GM23338 (cell line): ENCODE results near the gene ERFE. TPM values are rescaled to one million over a fixed set of nuclear protein-coding genes. Genes with fewer than 3 reads are reported as not detected.
"Not testable (repeated sequence)": the region's sequence is repeated elsewhere in the genome, so short reads cannot be mapped to it uniquely, and the experiment has no call there.

Source experiments
- ATAC-seq: fragments of 200-7000 bp; cut with Tn5 transposase; 3 replicates; pipeline ENCODE4 v1.9.1; 2020
- DNase-seq: peaks from one replicate; pipeline ENCODE4 v3.0.0-alpha.2; 2015; ENCODE audit warnings: low spot score
- H2AFZ ChIP-seq: fragments of 200-600 bp; sonication (generic); 2 replicates; pipeline ENCODE4 v1.8.0; 2016; ENCODE audit warnings: antibody characterized with exemption, mild to moderate bottlenecking, moderate library complexity
- H3F3A ChIP-seq: fragments of 200-600 bp; sonication (generic); replicated peaks from 2 replicates; pipeline ENCODE4 v1.8.0; 2017; ENCODE audit warnings: antibody characterized with exemption, mixed run types, low read depth
- H3K27ac ChIP-seq: fragments of 200-600 bp; sonication (generic); 2 replicates; pipeline ENCODE4 v1.6.1; 2016; ENCODE audit warnings: low read depth
- H3K27me3 ChIP-seq: fragments of 200-600 bp; sonication (generic); 2 replicates; pipeline ENCODE4 v1.8.0; 2016; ENCODE audit warnings: mild to moderate bottlenecking, mixed run types, moderate library complexity; ENCODE audit not compliant: insufficient read depth
- H3K36me3 ChIP-seq: fragments of 200-600 bp; sonication (generic); 2 replicates; pipeline ENCODE4 v1.8.0; 2016; ENCODE audit warnings: mild to moderate bottlenecking; ENCODE audit not compliant: insufficient read depth
- H3K4me1 ChIP-seq: fragments of 200-600 bp; sonication (generic); 2 replicates; pipeline ENCODE4 v1.8.0; 2016; ENCODE audit warnings: mild to moderate bottlenecking, moderate library complexity; ENCODE audit not compliant: insufficient read depth
- H3K4me2 ChIP-seq: fragments of 200-600 bp; sonication (generic); 2 replicates; pipeline ENCODE4 v1.7.1; 2017; ENCODE audit warnings: mixed run types
- H3K4me3 ChIP-seq: fragments of 200-600 bp; sonication (generic); 2 replicates; pipeline ENCODE4 v1.6.1; 2016; ENCODE audit warnings: mixed run types
- H3K79me2 ChIP-seq: fragments of 200-600 bp; sonication (generic); replicated peaks from 2 replicates; pipeline ENCODE4 v1.8.0; 2017; ENCODE audit warnings: mild to moderate bottlenecking; ENCODE audit not compliant: insufficient read depth
- H3K9me2 ChIP-seq: fragments of 200-600 bp; sonication (generic); 2 replicates; pipeline ENCODE4 v1.8.0; 2017; ENCODE audit not compliant: insufficient read depth
- H4K20me1 ChIP-seq: fragments of 200-600 bp; sonication (generic); replicated peaks from 2 replicates; pipeline ENCODE4 v1.8.0; 2017; ENCODE audit warnings: mild to moderate bottlenecking; ENCODE audit not compliant: insufficient read depth
- H3K27ac Mint-ChIP-seq: 2 replicates; pipeline ENCODE4 v1.8.0; 2020; ENCODE audit warnings: inconsistent platforms, mild to moderate bottlenecking, moderate library complexity, mixed read lengths
- H3K27me3 Mint-ChIP-seq: 3 replicates; pipeline ENCODE4 v1.8.0; 2022; ENCODE audit warnings: low read depth, mild to moderate bottlenecking, moderate library complexity, mixed read lengths, inconsistent platforms; ENCODE audit not compliant: insufficient read depth, poor library complexity
- H3K36me3 Mint-ChIP-seq: 3 replicates; pipeline ENCODE4 v1.8.0; 2021; ENCODE audit warnings: low read depth, mild to moderate bottlenecking, inconsistent platforms, moderate library complexity, mixed read lengths
- H3K4me1 Mint-ChIP-seq: 3 replicates; pipeline ENCODE4 v1.8.0; 2020; ENCODE audit warnings: mild to moderate bottlenecking, inconsistent platforms, mixed read lengths
- H3K4me3 Mint-ChIP-seq: 3 replicates; pipeline ENCODE4 v1.8.0; 2021; ENCODE audit warnings: moderate library complexity, mild to moderate bottlenecking, inconsistent platforms, mixed read lengths
- H3K9me3 Mint-ChIP-seq: 3 replicates; pipeline ENCODE4 v1.8.0; 2020; ENCODE audit warnings: moderate library complexity, mild to moderate bottlenecking, inconsistent platforms, mixed read lengths
- EZH2 ChIP-seq: fragments of 200-600 bp; sonication (generic); IDR thresholded peaks from one replicate; pipeline ENCODE4 v1.8.0; 2017; ENCODE audit warnings: antibody characterized with exemption, mild to moderate bottlenecking, low read depth; ENCODE audit not compliant: unreplicated experiment
- EZH2phosphoT487 ChIP-seq: fragments of 200-600 bp; sonication (generic); IDR thresholded peaks from one replicate; pipeline ENCODE4 v1.8.1; 2018; ENCODE audit warnings: antibody characterized with exemption; ENCODE audit not compliant: unreplicated experiment
- JUNB ChIP-seq: IDR thresholded peaks from one replicate; pipeline ENCODE4 v1.6.1; 2016; ENCODE audit warnings: antibody characterized with exemption; ENCODE audit not compliant: unreplicated experiment
- NANOG ChIP-seq: IDR thresholded peaks from 2 replicates; pipeline ENCODE4 v1.6.1; 2016; ENCODE audit warnings: antibody characterized with exemption, borderline replicate concordance
- POLR2AphosphoS5 ChIP-seq: IDR thresholded peaks from 2 replicates; pipeline ENCODE4 v1.6.1; 2016; ENCODE audit warnings: antibody characterized with exemption, low read depth
- STAT1 ChIP-seq: IDR thresholded peaks from one replicate; pipeline ENCODE4 v1.6.1; 2016; ENCODE audit warnings: antibody characterized with exemption; ENCODE audit not compliant: unreplicated experiment
- ZNF331 ChIP-seq: fragments of 250-450 bp; sonication (Bioruptor Pico); IDR thresholded peaks from 2 replicates; pipeline ENCODE4 v1.5.0; 2020; ENCODE audit warnings: low read depth, mild to moderate bottlenecking, moderate library complexity
- polyA plus RNA-seq: library from polyadenylated mRNA; unstranded; fragments of >200 nt; fragmentation: Nextera tagmentation; extraction: Ambion mirVana; gene quantifications from 2 replicates; pipeline ENCODE4 v1.2.1, GENCODE V29; 2016
- total RNA-seq: library from RNA; depleted of rRNA; stranded (reverse); fragments of >200 nt; shearing (Covaris generic); gene quantifications from 2 replicates; pipeline ENCODE4 v1.2.3, GENCODE V29; 2014
- TF ChIP-seq, protein P1 (sequence below): IDR thresholded peaks from 2 replicates; pipeline ENCODE4 v1.6.1; 2016; ENCODE audit warnings: antibody characterized with exemption

ERFE gene
- total and polyA plus RNA-seq, 2 experiments from 2014 or later = 1.0 to 3.3 TPM

DNA sequence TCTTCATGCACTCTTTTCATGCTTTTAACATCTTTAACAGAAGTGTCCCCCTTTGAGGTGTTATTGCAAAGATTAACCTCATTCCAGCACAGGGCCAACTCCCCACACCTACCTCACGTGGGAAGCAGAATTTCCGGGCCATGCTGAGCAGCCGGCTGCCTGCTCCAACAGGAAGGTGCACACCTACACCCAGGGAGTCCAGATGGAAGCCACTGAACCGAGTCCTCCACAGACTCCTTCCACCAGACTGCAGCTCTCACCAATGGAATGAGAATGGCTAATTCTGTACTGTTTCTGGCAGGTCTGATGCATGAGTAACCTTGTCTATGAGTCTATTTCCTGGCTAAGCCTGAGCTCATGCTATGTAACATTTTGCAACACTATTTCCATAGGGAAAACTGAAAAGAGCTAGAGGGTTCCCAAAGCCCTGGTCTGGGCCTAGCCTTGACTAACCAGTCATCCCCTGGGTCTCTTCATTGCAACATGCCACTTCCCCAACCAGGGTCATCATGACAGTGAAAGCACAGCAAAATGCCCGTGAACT lies 11.0 kb downstream of the ERFE start (continued):
- TF ChIP-seq EZH2phosphoT487 = no peak
- TF ChIP-seq JUNB = no peak
- no peak for TF ChIP-seq NANOG
- TF ChIP-seq, protein P1, sequence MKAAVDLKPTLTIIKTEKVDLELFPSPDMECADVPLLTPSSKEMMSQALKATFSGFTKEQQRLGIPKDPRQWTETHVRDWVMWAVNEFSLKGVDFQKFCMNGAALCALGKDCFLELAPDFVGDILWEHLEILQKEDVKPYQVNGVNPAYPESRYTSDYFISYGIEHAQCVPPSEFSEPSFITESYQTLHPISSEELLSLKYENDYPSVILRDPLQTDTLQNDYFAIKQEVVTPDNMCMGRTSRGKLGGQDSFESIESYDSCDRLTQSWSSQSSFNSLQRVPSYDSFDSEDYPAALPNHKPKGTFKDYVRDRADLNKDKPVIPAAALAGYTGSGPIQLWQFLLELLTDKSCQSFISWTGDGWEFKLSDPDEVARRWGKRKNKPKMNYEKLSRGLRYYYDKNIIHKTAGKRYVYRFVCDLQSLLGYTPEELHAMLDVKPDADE = no peak
- no peak for TF ChIP-seq POLR2AphosphoS5

DNA sequence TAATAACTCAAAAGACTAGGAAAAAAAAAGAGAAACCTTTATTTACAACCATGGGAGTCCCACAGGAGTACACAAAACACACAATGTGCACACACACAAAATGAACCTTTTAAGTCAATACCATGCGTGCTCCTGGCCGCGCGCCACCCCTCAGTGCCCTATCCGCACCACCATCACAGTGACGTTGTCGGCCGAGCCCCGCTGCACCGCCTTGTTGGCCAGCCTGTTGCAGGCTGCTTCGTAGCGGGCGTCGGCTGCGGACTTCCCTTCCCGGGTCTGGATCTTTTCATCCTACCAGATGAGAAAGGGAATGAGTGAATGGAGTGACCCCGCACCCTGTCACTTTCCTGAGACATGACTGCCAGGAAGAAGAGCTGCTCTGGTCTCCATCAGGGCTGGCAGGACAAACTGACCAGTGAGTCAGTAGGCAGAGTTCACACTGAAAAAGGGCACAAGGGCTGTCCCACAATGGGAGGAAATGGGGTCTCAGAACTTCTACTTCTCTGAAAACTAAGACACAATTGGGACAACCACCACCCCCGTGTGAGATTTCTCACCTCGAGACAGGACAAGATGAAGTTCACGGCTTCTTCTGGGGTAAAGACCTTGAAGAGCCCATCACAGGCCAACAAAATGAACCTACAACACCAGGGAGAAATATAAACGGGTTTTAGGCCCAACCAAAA lies 11.8 kb downstream of the ERFE start:
- H3K27me3 ChIP-seq = no peaks in the 10 kb centered on the region
- Mint-ChIP-seq H3K27ac (no peak overlapping the region; the same call in 1 of the 2 replicates), H3K9me3 (no peaks in the 10 kb centered on the region), H3K27me3 (peaks cover 5% of the 10 kb centered on the region), H3K4me3 (no peak overlapping the region), H3K36me3 (peaks cover 34% of the 10 kb centered on the region), H3K4me1 (no peaks in the 10 kb centered on the region)
- H3K27ac ChIP-seq = no peak overlapping the region
- ATAC-seq (no peak), DNase-seq (no peak)
- no peak overlapping the region for H2AFZ ChIP-seq
- no peaks in the 10 kb centered on the region for H3K4me1 ChIP-seq
- H3K79me2 ChIP-seq = no peaks in the 10 kb centered on the region
- H4K20me1 ChIP-seq = no peaks in the 10 kb centered on the region; the same call in 1 of the 2 replicates
- H3K9me2 ChIP-seq = no peaks in the 10 kb centered on the region
- TF ChIP-seq ZNF331 (CRISPR knock-in tag) = no peak
- no peak for TF ChIP-seq STAT1
- TF ChIP-seq JUNB = no peak
- TF ChIP-seq EZH2 = no peak
- no peaks in the 10 kb centered on the region for H3F3A ChIP-seq
- no peak overlapping the region for H3K4me2 ChIP-seq
- H3K36me3 ChIP-seq = no peaks in the 10 kb centered on the region
- no peak overlapping the region for H3K4me3 ChIP-seq

DNA sequence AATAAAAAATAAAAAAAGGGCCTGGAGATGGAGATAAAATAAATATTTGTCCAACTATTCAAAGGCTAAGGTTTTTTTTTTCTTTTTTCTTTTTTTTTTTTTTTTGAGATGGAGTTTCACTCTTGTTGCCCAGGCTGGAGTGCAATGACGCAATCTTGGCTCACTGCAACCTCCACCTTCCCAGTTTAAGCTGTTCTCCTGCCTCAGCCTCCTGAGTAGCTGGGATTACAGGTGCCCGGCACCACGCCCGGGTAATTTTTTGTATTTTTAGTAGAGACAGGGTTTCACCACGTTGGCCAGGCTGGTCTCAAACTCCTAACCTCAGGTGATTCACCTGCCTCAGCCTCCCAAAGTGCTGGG lies 12.3 kb downstream of the ERFE start:
- H3K27ac Mint-ChIP-seq, H3K4me3 ChIP-seq, H3K4me1 Mint-ChIP-seq, H2AFZ ChIP-seq, H3K79me2 ChIP-seq, H3K4me2 ChIP-seq, H4K20me1 ChIP-seq, H3K9me3 Mint-ChIP-seq, H3K27me3 ChIP-seq, ATAC-seq, H3K4me3 Mint-ChIP-seq, H3K27me3 Mint-ChIP-seq, H3K27ac ChIP-seq, H3F3A ChIP-seq, H3K9me2 ChIP-seq, H3K4me1 ChIP-seq, H3K36me3 ChIP-seq, DNase-seq: not testable (repeated sequence)
- peaks cover 34% of the 10 kb centered on the region for H3K36me3 Mint-ChIP-seq
